ENCODE measurements around the gene FRMD5. TPM values are rescaled to one million over a fixed set of nuclear protein-coding genes. Genes with fewer than 3 reads are reported as not detected.

FRMD5 gene
- total RNA-seq, 4 donors from 2014 or later, result 2.9 to 5.4 (median 3.8) TPM

GRCh38 chr15:43930556-43930955, 264.5 kb downstream of the FRMD5 start:
- Histone ChIP-seq H3K36me3 (no peaks in the 10 kb centered on the region), H3K4me3 (no peak overlapping the region), H3K9me3 (no peaks in the 10 kb centered on the region), H3K27ac (no peak overlapping the region), H3K27me3 (no peaks in the 10 kb centered on the region), H3K4me1 (peaks cover 0 to 30% (median 9%) of the 10 kb centered on the region in 4 donors)
- no peak for TF ChIP-seq EP300 (IDR thresholded peaks at IDR 0.05)
- TF ChIP-seq CTCF (IDR thresholded peaks at IDR 0.05), result no peak
- TF ChIP-seq POLR2A (IDR thresholded peaks at IDR 0.05), result no peak
- DNase-seq (ENCODE audit: low spot score in 2 of 2), result no peak
- WGBS, 2 donors, result 90 to 91% methylated on average over 5 of the region's 5 CpGs

GRCh38 chr15:43930079-43930478, 265.0 kb downstream of the FRMD5 start:
- WGBS, 2 donors, result 43 to 47% methylated on average over 2 of the region's 2 CpGs

GRCh38 chr15:43928152-43928551, 266.9 kb downstream of the FRMD5 start:
- H3K4me1 ChIP-seq, result peaks cover 0 to 13% (median 5%) of the 10 kb centered on the region in 4 donors
- H3K27ac ChIP-seq, result no peak overlapping the region
- TF ChIP-seq POLR2A (IDR thresholded peaks at IDR 0.05), result no peak
- TF ChIP-seq EP300 (IDR thresholded peaks at IDR 0.05), result no peak
- TF ChIP-seq CTCF (IDR thresholded peaks at IDR 0.05), result no peak
- DNase-seq (ENCODE audit: low spot score in 2 of 2), result no peak
- no peaks in the 10 kb centered on the region for H3K27me3 ChIP-seq
- no peaks in the 10 kb centered on the region for H3K9me3 ChIP-seq
- H3K36me3 ChIP-seq, result no peaks in the 10 kb centered on the region
- 67 to 72% methylated on average over 5 of the region's 5 CpGs for WGBS, 2 donors
- no peak overlapping the region for H3K4me3 ChIP-seq

More at GRCh38 chr15:43930079-43930478, 265.0 kb downstream of the FRMD5 start:
- Histone ChIP-seq H3K27me3 (no peaks in the 10 kb centered on the region), H3K4me3 (no peak overlapping the region), H3K27ac (no peak overlapping the region), H3K9me3 (no peaks in the 10 kb centered on the region), H3K4me1 (peaks cover 0 to 30% (median 9%) of the 10 kb centered on the region in 4 donors), H3K36me3 (no peaks in the 10 kb centered on the region)
- DNase-seq (ENCODE audit: low spot score in 2 of 2), result no peak
- TF ChIP-seq EP300 (IDR thresholded peaks at IDR 0.05) (no peak), CTCF (IDR thresholded peaks at IDR 0.05) (no peak), POLR2A (IDR thresholded peaks at IDR 0.05) (no peak)

- Histone ChIP-seq H3K4me3 (no peak overlapping the region), H3K9me3 (no peaks in the 10 kb centered on the region), H3K27ac (no peak overlapping the region), H3K36me3 (no peaks in the 10 kb centered on the region), H3K4me1 (peaks cover 0 to 7% (median 2%) of the 10 kb centered on the region in 4 donors), H3K27me3 (no peaks in the 10 kb centered on the region)
- no peak for DNase-seq (ENCODE audit: low spot score in 2 of 2)
- 55 to 58% methylated on average over 4 of the region's 4 CpGs for WGBS, 2 donors
- TF ChIP-seq POLR2A (IDR thresholded peaks at IDR 0.05) (no peak), EP300 (IDR thresholded peaks at IDR 0.05) (no peak), CTCF (IDR thresholded peaks at IDR 0.05) (no peak)
Measured at GRCh38 chr15:43927203-43927602, 267.9 kb downstream of the FRMD5 start.

- no peaks in the 10 kb centered on the region for H3K27me3 ChIP-seq
- no peaks in the 10 kb centered on the region for H3K9me3 ChIP-seq
- no peak overlapping the region for H3K27ac ChIP-seq
- WGBS, 2 donors, result 91 to 94% methylated on average over 4 of the region's 4 CpGs
- TF ChIP-seq EP300 (IDR thresholded peaks at IDR 0.05) (no peak), POLR2A (IDR thresholded peaks at IDR 0.05) (no peak), CTCF (IDR thresholded peaks at IDR 0.05) (no peak)
- no peak for DNase-seq (ENCODE audit: low spot score in 2 of 2)
- no peaks in the 10 kb centered on the region for H3K36me3 ChIP-seq
- H3K4me3 ChIP-seq, result no peak overlapping the region
- H3K4me1 ChIP-seq, result peaks cover 0 to 6% (median 2%) of the 10 kb centered on the region in 4 donors
Measured at GRCh38 chr15:43923553-43923952, 271.5 kb downstream of the FRMD5 start.
